IMR-90 (cell line): ENCODE results near the gene ENO2. TPM values are rescaled to one million over a fixed set of nuclear protein-coding genes. Genes with fewer than 3 reads are reported as not detected.

Experiments used
- ATAC-seq: fragments of 200-7000 bp; cut with Tn5 transposase; 2 replicates; pipeline ENCODE4 v1.9.1; 2020; ENCODE audit warnings: low read depth, mild to moderate bottlenecking, moderate library complexity
- BruUV-seq: library from RNA; stranded (reverse); fragments of 400-500 nt; replicated peaks from 2 replicates; lab custom pipeline; 2021; lab: Mats Ljungman, UMichigan
- CTCF ChIA-PET: fragments of 300-600 bp; formaldehyde crosslinking; extraction: SDS; loops from one replicate; lab custom pipeline; 2021; ENCODE audit warnings: antibody characterized with exemption; lab: Yijun Ruan, JAX
- POLR2A ChIA-PET: fragments of 300-600 bp; sonication (Branson Sonifier 250); formaldehyde crosslinking; loops from one replicate; lab custom pipeline; 2022; ENCODE audit warnings: antibody characterized with exemption; ENCODE audit not compliant: unreplicated experiment; lab: Charles Lee
- DNase-seq: peaks from one replicate; pipeline ENCODE4 v3.0.0; 2013
- H2AFZ ChIP-seq: replicated peaks from 2 replicates; pipeline ENCODE3; 2013; ENCODE audit warnings: low read length, mild to moderate bottlenecking; ENCODE audit not compliant: poor library complexity
- H2AK5ac ChIP-seq: 2 replicates; pipeline ENCODE4 v1.6.1; 2013; ENCODE audit warnings: low read depth, low read length, inconsistent platforms
- H2AK9ac ChIP-seq: replicated peaks from 2 replicates; pipeline ENCODE3; 2013; ENCODE audit warnings: mild to moderate bottlenecking, low read depth, low read length, moderate library complexity; ENCODE audit not compliant: poor library complexity
- H2BK120ac ChIP-seq: 2 replicates; pipeline ENCODE4 v1.6.1; 2013; ENCODE audit warnings: low read depth, low read length, inconsistent platforms
- H2BK15ac ChIP-seq: 3 replicates; pipeline ENCODE4 v1.6.1; 2013; ENCODE audit warnings: low read depth, low read length, inconsistent platforms
- H2BK20ac ChIP-seq: 2 replicates; pipeline ENCODE4 v1.6.1; 2013; ENCODE audit warnings: low read depth, mild to moderate bottlenecking, inconsistent platforms, low read length, moderate library complexity
- H2BK5ac ChIP-seq: 2 replicates; pipeline ENCODE4 v1.6.1; 2013; ENCODE audit warnings: mild to moderate bottlenecking, low read depth, low read length, inconsistent platforms; ENCODE audit not compliant: poor library complexity, severe bottlenecking
- H3K14ac ChIP-seq: replicated peaks from 2 replicates; pipeline ENCODE4 v1.6.1; 2013; ENCODE audit warnings: low read depth, low read length, inconsistent platforms
- H3K18ac ChIP-seq: 2 replicates; pipeline ENCODE4 v1.6.1; 2013; ENCODE audit warnings: low read depth, low read length, control low read depth
- H3K23ac ChIP-seq: 2 replicates; pipeline ENCODE4 v1.6.1; 2013; ENCODE audit warnings: low read depth, low read length, inconsistent platforms
- H3K27ac ChIP-seq: 2 replicates; pipeline ENCODE4 v1.5.1; 2013; ENCODE audit warnings: mild to moderate bottlenecking, control low read depth, low read length; ENCODE audit not compliant: insufficient read depth
- H3K27me3 ChIP-seq: 2 replicates; pipeline ENCODE4 v1.6.1; 2013; ENCODE audit warnings: low read length; ENCODE audit not compliant: control insufficient read depth, insufficient read depth
- H3K36me3 ChIP-seq: 2 replicates; pipeline ENCODE4 v1.6.1; 2013; ENCODE audit warnings: low read length, mixed read lengths; ENCODE audit not compliant: control insufficient read depth, insufficient read depth
- H3K4ac ChIP-seq: 2 replicates; pipeline ENCODE4 v1.6.1; 2013; ENCODE audit warnings: low read depth, low read length, inconsistent platforms
- H3K4me1 ChIP-seq: 2 replicates; pipeline ENCODE4 v1.6.1; 2013; ENCODE audit warnings: low read length, mixed read lengths; ENCODE audit not compliant: control insufficient read depth, insufficient read depth
- H3K4me2 ChIP-seq: 2 replicates; pipeline ENCODE4 v1.6.1; 2013; ENCODE audit warnings: low read depth, mild to moderate bottlenecking, control low read depth, low read length, moderate library complexity
- H3K4me3 ChIP-seq: 2 replicates; pipeline ENCODE4 v1.5.1; 2013; ENCODE audit warnings: low read depth, mild to moderate bottlenecking, control low read depth, low read length, moderate library complexity; ENCODE audit not compliant: insufficient read depth
- H3K56ac ChIP-seq: 2 replicates; pipeline ENCODE4 v1.6.1; 2013; ENCODE audit warnings: low read length, inconsistent platforms; ENCODE audit not compliant: insufficient read depth; ENCODE audit errors: extremely low read depth
- H3K79me1 ChIP-seq, 2 experiments: 2 replicates each; pipeline ENCODE4 v1.6.1; 2013; ENCODE audit warnings: low read length in 2 of 2, inconsistent platforms in 1 of 2, low read depth in 1 of 2
- H3K9ac ChIP-seq: 2 replicates; pipeline ENCODE4 v1.6.1; 2013; ENCODE audit warnings: low read depth, low read length, control low read depth
- H3K9me1 ChIP-seq: 2 replicates; pipeline ENCODE4 v1.6.1; 2013; ENCODE audit warnings: low read length, inconsistent platforms; ENCODE audit not compliant: insufficient read depth
- H3K9me3 ChIP-seq: 2 replicates; pipeline ENCODE4 v1.6.1; 2013; ENCODE audit warnings: low read length; ENCODE audit not compliant: control insufficient read depth, insufficient read depth
- H4K20me1 ChIP-seq: 2 replicates; pipeline ENCODE4 v1.6.1; 2013; ENCODE audit warnings: low read length, inconsistent platforms; ENCODE audit not compliant: insufficient read depth
- H4K5ac ChIP-seq: 2 replicates; pipeline ENCODE4 v1.6.1; 2013; ENCODE audit warnings: mild to moderate bottlenecking, low read depth, low read length, control low read depth
- H4K8ac ChIP-seq, 2 experiments: 2 replicates each; pipeline ENCODE4 v1.6.1; 2013; ENCODE audit warnings: low read depth in 2 of 2, low read length in 2 of 2, control low read depth in 1 of 2, inconsistent platforms in 1 of 2
- H4K91ac ChIP-seq: 2 replicates; pipeline ENCODE4 v1.6.1; 2013; ENCODE audit warnings: low read depth, low read length, inconsistent platforms; ENCODE audit not compliant: insufficient read depth
- BHLHE40 ChIP-seq: fragments of 150-350 bp; IDR thresholded peaks from 2 replicates; pipeline ENCODE4 v1.6.1; 2016; ENCODE audit warnings: mild to moderate bottlenecking, low read depth, low read length
- CEBPB ChIP-seq: IDR thresholded peaks from 2 replicates; pipeline ENCODE4 v1.6.1; 2012; ENCODE audit warnings: low read depth, low read length, improper control_type of control experiment
- CHD1 ChIP-seq: IDR thresholded peaks from 2 replicates; pipeline ENCODE4 v1.6.1; 2012; ENCODE audit warnings: low read depth, low read length, improper control_type of control experiment
- ELK1 ChIP-seq: fragments of 150-350 bp; IDR thresholded peaks from 2 replicates; pipeline ENCODE4 v1.6.1; 2016; ENCODE audit warnings: low read depth, mild to moderate bottlenecking, low read length, moderate library complexity, borderline replicate concordance
- FOS ChIP-seq: fragments of 150-350 bp; IDR thresholded peaks from 2 replicates; pipeline ENCODE4 v1.6.1; 2016; ENCODE audit warnings: low read depth, low read length
- MAFK ChIP-seq: IDR thresholded peaks from 2 replicates; pipeline ENCODE4 v1.6.1; 2012; ENCODE audit warnings: low read depth, low read length, improper control_type of control experiment
- MAZ ChIP-seq: IDR thresholded peaks from 2 replicates; pipeline ENCODE4 v1.6.1; 2012; ENCODE audit warnings: low read depth, mild to moderate bottlenecking, low read length, improper control_type of control experiment, moderate library complexity, borderline replicate concordance
- MXI1 ChIP-seq: IDR thresholded peaks from 2 replicates; pipeline ENCODE4 v1.6.1; 2012; ENCODE audit warnings: low read depth, mild to moderate bottlenecking, low read length, moderate library complexity, borderline replicate concordance
- NFE2L2 ChIP-seq: fragments of 150-350 bp; IDR thresholded peaks from 2 replicates; pipeline ENCODE4 v1.6.1; 2016; ENCODE audit warnings: low read depth, mild to moderate bottlenecking, low read length
- POLR2A ChIP-seq: IDR thresholded peaks from 2 replicates; pipeline ENCODE4 v1.6.1; 2012; ENCODE audit warnings: mild to moderate bottlenecking, low read depth, low read length
- RAD21 ChIP-seq: IDR thresholded peaks from 2 replicates; pipeline ENCODE4 v1.6.1; 2012; ENCODE audit warnings: low read length, improper control_type of control experiment
- RCOR1 ChIP-seq: IDR thresholded peaks from 2 replicates; pipeline ENCODE4 v1.6.1; 2012; ENCODE audit warnings: mild to moderate bottlenecking, low read length, improper control_type of control experiment; ENCODE audit not compliant: insufficient replicate concordance
- RFX5 ChIP-seq: IDR thresholded peaks from 2 replicates; pipeline ENCODE4 v1.8.0; 2012; ENCODE audit warnings: low read depth, mild to moderate bottlenecking, low read length, moderate library complexity
- SMC3 ChIP-seq: fragments of 150-350 bp; IDR thresholded peaks from 2 replicates; pipeline ENCODE4 v1.6.1; 2016; ENCODE audit warnings: low read depth, mild to moderate bottlenecking, antibody characterized with exemption, low read length, moderate library complexity
- WGBS, 2 experiments: methylation state at CpG; one replicate each; pipeline versions ENCODE4 v1.1.5 to v1.1.7; 2013; ENCODE audit warnings: missing lambda C conversion rate in 2 of 2; ENCODE audit not compliant: insufficient read length in 1 of 2; ENCODE audit errors: extremely low coverage in 2 of 2; 5-methylcytosine and 5-hydroxymethylcytosine counted together
- dilution Hi-C: fragments of 300-500 bp; cut with HindIII; formaldehyde crosslinking; loops from one replicate; pipeline ENCODE4 v1.14.3; 2018; ENCODE audit warnings: low sequenced_read_pairs; ENCODE audit not compliant: unreplicated experiment
- in situ Hi-C: fragments of 300-500 bp; cut with MboI; formaldehyde crosslinking; loops from 3 replicates; pipeline ENCODE4 v1.14.3; 2019; ENCODE audit warnings: low sequenced_read_pairs, inconsistent platforms, mixed read lengths
- intact Hi-C: fragments of 100-400 bp; cut with micrococcal nuclease; formaldehyde crosslinking; loops from 2 replicates; pipeline ENCODE4 v1.10.0; 2022
- polyA plus RNA-seq, 3 experiments: library from polyadenylated mRNA; depleted of rRNA; stranded (reverse); fragments of >200 nt; gene quantifications; 2 replicates each; pipeline ENCODE4 v1.2.3, GENCODE V29; 2012; ENCODE audit warnings: low replicate concordance in 1 of 3
- total RNA-seq: library from RNA; depleted of rRNA; stranded (reverse); fragments of >200 nt; gene quantifications from 2 replicates; pipeline ENCODE4 v1.2.3, GENCODE V29; 2012

ENO2 gene
- total and polyA plus RNA-seq, 2 of the 4 experiments (the other 2 are of a cell fraction) = 28.3 to 92.8 TPM

GRCh38 chr12:6936194-6936635 lies 21.8 kb downstream of the ENO2 start:
- Histone ChIP-seq H2BK20ac (no peak overlapping the region), H3K27me3 (no peaks in the 10 kb centered on the region), H3K4me1 (peaks cover 9% of the 10 kb centered on the region), H3K4me2 (no peak overlapping the region), H2AFZ (no peak overlapping the region), H3K4ac (no peak overlapping the region), H3K14ac (no peak overlapping the region), H2AK9ac (peak overlapping the region; percentile 58), H3K18ac (no peak overlapping the region), H2BK5ac (no peak overlapping the region), H3K23ac (no peak overlapping the region), H4K91ac (no peak overlapping the region), H4K8ac (no peak overlapping the region), H4K20me1 (peaks cover 37% of the 10 kb centered on the region), H3K79me1 (peaks cover 13 to 70% of the 10 kb centered on the region in 2 experiments; a peak in 3 of 4 replicates), H3K4me3 (no peak overlapping the region), H3K56ac (no peak overlapping the region), H2AK5ac (no peak overlapping the region), H3K9me3 (no peaks in the 10 kb centered on the region), H3K9me1 (peaks cover 5% of the 10 kb centered on the region; the same call in 1 of the 2 replicates), H4K5ac (no peak overlapping the region), H3K27ac (no peak overlapping the region), H3K36me3 (peaks cover 57% of the 10 kb centered on the region), H3K9ac (no peak overlapping the region), H2BK15ac (no peak overlapping the region), H2BK120ac (no peak overlapping the region)
- no peak for DNase-seq
- CTCF ChIA-PET = no interaction called here
- intact Hi-C loops (no loop called here), in situ Hi-C loops (no loop called here), dilution Hi-C loops (no loop called here)
- BruUV-seq = no TSS peak
- POLR2A ChIA-PET = no interaction called here
- WGBS, 2 experiments = 100% methylated on average over 1 of the region's 3 CpGs; no CpG with 5 or more reads in 1 of the 2 experiments
- no peak for ATAC-seq
- no peak for TF ChIP-seq CEBPB
- no peak for TF ChIP-seq SMC3
- no peak for TF ChIP-seq RCOR1
- no peak for TF ChIP-seq RAD21
- TF ChIP-seq BHLHE40 = no peak
- no peak for TF ChIP-seq POLR2A
- TF ChIP-seq MXI1 = no peak
- TF ChIP-seq MAFK = no peak
- TF ChIP-seq FOS = no peak
- TF ChIP-seq MAZ = no peak
- TF ChIP-seq CHD1 = no peak
- no peak for TF ChIP-seq NFE2L2
- no peak for TF ChIP-seq ELK1
- no peak for TF ChIP-seq RFX5
